Aorta (tissue), 5 donors: ENCODE measurements around the gene SLFN12L. TPM values are rescaled to one million over a fixed set of nuclear protein-coding genes. Genes with fewer than 3 reads are reported as not detected.
A peak's percentile ranks its signal among the peaks of the same experiment; 100 is the strongest.
"Not testable (repeated sequence)": the region's sequence is repeated elsewhere in the genome, so short reads cannot be mapped to it uniquely, and the experiment has no call there.

ENCODE experiments used
- ATAC-seq: fragments of 200-7000 bp; cut with Tn5 transposase; one replicate; pipeline ENCODE4 v1.9.1; 2022; ENCODE audit warnings: moderate library complexity; ENCODE audit not compliant: low FRiP score
- DNase-seq, 2 donors: peaks; one replicate each; pipeline ENCODE4 v3.0.0-alpha.2; 2020
- H3K27ac ChIP-seq, 2 donors: one replicate each; pipeline ENCODE4 v1.5.1; 2013; ENCODE audit warnings: low read length in 2 of 2, mild to moderate bottlenecking in 2 of 2, moderate library complexity in 2 of 2, control low read depth in 1 of 2, inconsistent platforms in 1 of 2, low read depth in 1 of 2
- H3K27me3 ChIP-seq, 2 donors: one replicate each; pipeline ENCODE4 v1.6.1; 2013; ENCODE audit warnings: control low read depth in 1 of 2, low read length in 1 of 2, mild to moderate bottlenecking in 1 of 2, moderate library complexity in 1 of 2; ENCODE audit not compliant: insufficient read depth in 2 of 2, control insufficient read depth in 1 of 2
- H3K36me3 ChIP-seq, 2 donors: one replicate each; pipeline ENCODE4 v1.6.1; 2013; ENCODE audit warnings: control low read depth in 1 of 2, low read length in 1 of 2, mild to moderate bottlenecking in 1 of 2; ENCODE audit not compliant: insufficient read depth in 2 of 2, control insufficient read depth in 1 of 2
- H3K4me1 ChIP-seq, 2 donors: one replicate each; pipeline ENCODE4 v1.6.1; 2013; ENCODE audit warnings: low read length in 2 of 2, control low read depth in 1 of 2, mild to moderate bottlenecking in 1 of 2, moderate library complexity in 1 of 2; ENCODE audit not compliant: insufficient read depth in 2 of 2, control insufficient read depth in 1 of 2
- H3K4me3 ChIP-seq, 2 donors: one replicate each; pipeline ENCODE4 v1.5.1; 2013; ENCODE audit warnings: low read length in 2 of 2, control low read depth in 1 of 2, mild to moderate bottlenecking in 1 of 2
- H3K9me3 ChIP-seq: one replicate; pipeline ENCODE4 v1.6.1; 2013; ENCODE audit warnings: mild to moderate bottlenecking, low read length; ENCODE audit not compliant: control insufficient read depth
- WGBS, 2 donors: extraction: QIAGEN DNeasy Blood & Tissue Kit; methylation state at CpG; one replicate each; pipeline ENCODE4 v1.1.7; 2013; 5-methylcytosine and 5-hydroxymethylcytosine counted together
- intact Hi-C, 2 donors: fragments of 100-400 bp; cut with DNase I; formaldehyde crosslinking; loops; one replicate each; pipeline versions ENCODE4 v1.14.2 to v1.15.0; 2022
- polyA plus RNA-seq, 2 donors: library from polyadenylated mRNA; stranded (reverse); fragments of 200-250 nt; gene quantifications; one replicate each; pipeline ENCODE4 v1.2.3, GENCODE V29; 2013
- total RNA-seq, 2 donors: library from RNA; stranded (reverse); fragmentation: NEBNext Ultra II Directional; extraction: Animal tissue kit (Norgen Biotek cat#: 25700); gene quantifications; one replicate each; pipeline ENCODE4 v1.2.1, GENCODE V29; 2021
- donor health status: healthy with polysubstance abuse.
- donor health status: Bipolar disorder and iron deficiency.
- donor health status: DM: no; HTN: no; CAD: no.
- donor health status: DM: no; HTN: no; CAD: no.
- donor health status: DM: yes; HTN: yes; CAD: no.

The SLFN12L gene
- total and polyA plus RNA-seq, 4 donors: 0.75 to 6.3 (median 3.1) TPM; not detected in 1

DNA sequence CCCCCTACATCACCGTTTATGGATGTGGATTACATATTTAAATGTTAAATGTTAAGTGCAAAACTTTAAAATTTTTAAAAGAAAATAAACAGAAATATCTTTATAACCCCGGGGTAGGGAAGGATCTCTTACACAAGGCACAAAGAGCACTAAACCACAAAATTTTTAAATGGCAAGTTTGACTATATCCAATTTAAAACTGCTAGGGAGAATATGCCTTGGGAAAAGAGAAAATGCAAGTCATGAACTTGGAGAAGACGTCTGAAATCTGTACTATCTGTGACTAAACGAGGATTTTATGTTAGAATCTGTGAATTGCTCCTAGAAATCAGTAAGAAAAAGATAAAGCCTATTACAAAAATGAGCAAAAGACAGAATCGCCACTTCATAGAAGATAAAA, 60.2 kb downstream of the SLFN12L start:
- 67 to 68% methylated on average over 5 of the region's 5 CpGs for WGBS, 2 donors
- peaks cover 0 to 2% of the 10 kb centered on the region in 2 donors for H3K27me3 ChIP-seq
- H3K4me1 ChIP-seq: no peaks in the 10 kb centered on the region
- no peaks in the 10 kb centered on the region for H3K9me3 ChIP-seq
- no peaks in the 10 kb centered on the region for H3K36me3 ChIP-seq
- H3K4me3 ChIP-seq: no peak overlapping the region
- no peak for DNase-seq
- intact Hi-C loops: no loop called here
- H3K27ac ChIP-seq: no peak overlapping the region
- ATAC-seq: no peak

DNA sequence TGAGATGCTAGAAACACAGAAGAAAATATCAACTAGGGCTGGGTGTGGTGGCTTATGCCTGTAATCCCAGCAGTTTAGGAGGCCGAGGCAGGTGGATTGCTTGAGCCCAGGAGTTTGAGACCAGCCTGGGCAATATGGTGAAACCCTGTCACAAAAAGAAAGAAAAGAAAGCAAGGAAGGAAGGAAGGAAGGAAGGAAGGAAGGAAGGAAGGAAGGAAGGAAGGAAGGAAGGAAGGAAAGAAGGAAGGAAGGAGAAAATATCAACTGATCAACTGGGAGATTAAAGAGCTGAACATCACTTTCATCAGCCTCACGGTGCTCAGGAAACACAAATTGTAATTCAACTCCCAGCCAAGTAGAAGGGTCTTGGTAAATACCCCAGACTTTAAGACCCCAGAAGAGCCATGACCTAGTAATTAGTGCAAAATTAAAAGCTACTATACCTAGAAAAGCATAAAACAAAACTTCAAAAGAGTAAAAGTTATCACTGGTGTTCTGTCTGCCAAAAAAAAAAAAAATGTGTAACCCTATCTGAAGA, 61.1 kb downstream of the SLFN12L start:
- intact Hi-C loops: no loop called here
- DNase-seq (no peak), ATAC-seq (no peak)
- no peak overlapping the region for H3K27ac ChIP-seq
- H3K4me3 ChIP-seq: no peak overlapping the region
- peaks cover 0 to 2% of the 10 kb centered on the region in 2 donors for H3K27me3 ChIP-seq
- no peaks in the 10 kb centered on the region for H3K4me1 ChIP-seq
- no peaks in the 10 kb centered on the region for H3K9me3 ChIP-seq
- H3K36me3 ChIP-seq: no peaks in the 10 kb centered on the region
- WGBS, 2 donors: 68 to 75% methylated on average over 2 of the region's 2 CpGs

DNA sequence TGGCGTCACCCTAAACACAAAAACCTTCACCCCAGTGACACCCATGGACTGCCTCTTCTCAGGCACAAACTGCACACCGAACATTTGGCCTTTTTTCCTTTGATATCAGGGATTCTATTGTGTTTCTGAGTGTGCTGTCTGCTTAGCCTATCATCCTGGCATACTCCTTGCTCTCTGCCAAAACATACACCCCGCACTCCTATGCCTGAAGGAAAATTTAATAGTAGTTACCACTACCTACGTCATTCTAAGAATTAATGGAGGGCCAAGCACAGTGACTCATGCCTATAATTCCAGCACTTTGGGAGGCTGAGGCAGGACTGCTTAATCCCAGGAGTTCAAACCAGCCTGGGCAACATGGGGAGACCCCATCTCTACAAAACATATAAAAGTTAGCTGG, 69.0 kb downstream of the SLFN12L start:
- H3K27me3 ChIP-seq: no peaks in the 10 kb centered on the region
- H3K9me3 ChIP-seq: no peaks in the 10 kb centered on the region
- 62 to 63% methylated on average over 4 of the region's 4 CpGs for WGBS, 2 donors
- no peaks in the 10 kb centered on the region for H3K4me1 ChIP-seq
- intact Hi-C loops: no loop called here
- H3K36me3 ChIP-seq: no peaks in the 10 kb centered on the region
- ATAC-seq: no peak
- no peak overlapping the region for H3K4me3 ChIP-seq
- DNase-seq: no peak
- H3K27ac ChIP-seq: no peak overlapping the region

DNA sequence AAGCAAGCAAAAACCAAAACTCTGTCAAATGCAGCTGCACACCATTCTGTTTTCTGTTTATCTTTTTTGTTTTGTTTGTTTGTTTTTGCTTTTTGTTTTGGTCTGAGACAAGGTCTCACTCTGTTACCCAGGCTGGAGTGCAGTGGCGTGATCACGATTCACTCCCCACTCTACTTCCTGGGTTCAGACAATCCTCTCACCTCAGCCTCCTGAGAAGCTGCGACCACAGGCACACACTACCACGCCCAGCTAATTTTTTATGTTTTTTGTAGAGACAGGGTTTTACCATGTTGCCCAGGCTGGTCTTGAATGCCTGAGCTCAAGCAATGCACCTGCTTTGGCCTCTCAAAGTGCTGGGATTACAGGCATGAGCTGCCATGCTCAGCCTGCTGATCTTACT, 69.7 kb downstream of the SLFN12L start:
- no peaks in the 10 kb centered on the region for H3K9me3 ChIP-seq
- H3K27me3 ChIP-seq: no peaks in the 10 kb centered on the region
- H3K27ac ChIP-seq: no peak overlapping the region
- ATAC-seq (no peak), DNase-seq (no peak)
- 84 to 86% methylated on average over 4 of the region's 4 CpGs for WGBS, 2 donors
- H3K4me1 ChIP-seq: no peaks in the 10 kb centered on the region
- no peak overlapping the region for H3K4me3 ChIP-seq
- intact Hi-C loops: no loop called here
- no peaks in the 10 kb centered on the region for H3K36me3 ChIP-seq

DNA sequence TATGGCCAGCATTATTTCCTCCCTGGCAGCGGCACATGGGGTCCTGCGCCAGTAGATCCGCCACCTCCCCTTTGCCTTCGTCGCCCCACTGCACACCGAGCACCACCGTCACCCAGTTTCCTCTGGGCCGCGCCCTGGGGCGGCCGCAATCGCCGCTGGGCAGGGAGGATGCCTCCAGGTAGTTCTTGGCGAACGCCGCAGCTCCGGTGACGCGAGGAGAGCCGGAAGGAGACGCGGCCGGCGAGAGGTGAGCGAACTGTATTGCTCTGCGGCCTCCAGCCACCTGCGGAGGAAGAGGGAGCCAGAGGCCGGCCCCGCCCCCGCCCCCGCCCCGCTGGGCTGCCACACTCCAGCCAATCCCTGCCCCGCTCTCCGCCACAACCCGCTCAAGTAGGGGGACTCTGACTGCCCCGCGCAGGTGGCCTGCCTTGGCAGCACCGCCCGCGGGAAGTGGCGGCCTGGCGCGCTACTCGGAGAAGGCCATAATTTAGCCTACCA, 77.1 kb downstream of the SLFN12L start:
- H3K9me3 ChIP-seq: no peaks in the 10 kb centered on the region
- ATAC-seq: peak; percentile 29
- H3K27me3 ChIP-seq: peaks cover 0 to 2% of the 10 kb centered on the region in 2 donors
- H3K4me1 ChIP-seq: no peaks in the 10 kb centered on the region
- intact Hi-C loops: no loop called here
- no peaks in the 10 kb centered on the region for H3K36me3 ChIP-seq
- H3K27ac ChIP-seq: no peak overlapping the region
- 9 to 10% methylated on average over 42 to 44 of the region's 44 CpGs for WGBS, 2 donors
- peak; percentile 49 to 77 for DNase-seq
- no peak overlapping the region for H3K4me3 ChIP-seq

DNA sequence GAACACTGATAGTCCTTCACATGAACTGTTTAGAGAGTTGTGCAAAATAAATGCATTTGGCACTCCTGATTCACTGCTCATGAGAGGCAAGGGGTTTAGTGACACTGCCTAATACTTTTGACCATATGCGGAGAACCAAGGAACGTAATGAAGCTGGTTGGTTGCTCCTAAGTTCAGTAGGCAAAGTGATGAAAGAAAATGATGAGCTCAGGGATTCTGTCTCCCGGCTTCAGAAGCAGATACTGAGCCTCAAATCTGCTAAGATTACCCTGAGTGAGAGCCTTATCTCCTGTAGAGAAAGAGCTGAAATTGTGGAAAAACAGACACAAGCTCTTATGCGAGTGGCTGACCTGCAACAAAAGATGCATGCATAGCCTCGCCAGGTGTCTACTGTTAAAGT, 83.4 kb downstream of the SLFN12L start:
- H3K27ac ChIP-seq, intact Hi-C loops, ATAC-seq, H3K4me3 ChIP-seq, H3K9me3 ChIP-seq, H3K4me1 ChIP-seq, H3K36me3 ChIP-seq, DNase-seq, H3K27me3 ChIP-seq: not testable (repeated sequence)
- WGBS, 2 donors: 89 to 90% methylated on average over 5 of the region's 5 CpGs

DNA sequence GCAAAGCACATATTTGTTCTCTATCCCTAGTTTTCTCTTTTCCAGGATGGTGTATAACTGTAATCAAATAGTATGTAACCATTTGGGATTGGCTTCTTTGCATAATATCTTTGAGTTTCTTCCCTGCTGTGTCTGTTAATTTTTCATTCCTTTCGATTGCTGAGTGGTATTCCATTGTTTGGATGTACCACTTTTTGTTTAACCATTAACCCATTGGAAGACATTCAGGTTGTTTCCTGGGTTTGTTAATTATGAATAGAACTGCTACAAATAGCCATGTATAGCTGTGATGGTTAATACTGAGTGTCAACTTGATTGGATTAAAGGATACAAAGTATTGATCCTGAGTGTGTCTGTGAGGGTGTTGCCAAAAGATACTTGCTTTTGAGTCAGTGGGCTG, 84.3 kb downstream of the SLFN12L start:
- no peak overlapping the region for H3K4me3 ChIP-seq
- no peak overlapping the region for H3K27ac ChIP-seq
- ATAC-seq (no peak), DNase-seq (no peak)
- no peaks in the 10 kb centered on the region for H3K36me3 ChIP-seq
- H3K4me1 ChIP-seq: no peaks in the 10 kb centered on the region
- peaks cover 0 to 1% of the 10 kb centered on the region in 2 donors for H3K27me3 ChIP-seq
- intact Hi-C loops: no loop called here
- 64 to 67% methylated on average over 1 of the region's 1 CpG for WGBS, 2 donors
- H3K9me3 ChIP-seq: no peaks in the 10 kb centered on the region

DNA sequence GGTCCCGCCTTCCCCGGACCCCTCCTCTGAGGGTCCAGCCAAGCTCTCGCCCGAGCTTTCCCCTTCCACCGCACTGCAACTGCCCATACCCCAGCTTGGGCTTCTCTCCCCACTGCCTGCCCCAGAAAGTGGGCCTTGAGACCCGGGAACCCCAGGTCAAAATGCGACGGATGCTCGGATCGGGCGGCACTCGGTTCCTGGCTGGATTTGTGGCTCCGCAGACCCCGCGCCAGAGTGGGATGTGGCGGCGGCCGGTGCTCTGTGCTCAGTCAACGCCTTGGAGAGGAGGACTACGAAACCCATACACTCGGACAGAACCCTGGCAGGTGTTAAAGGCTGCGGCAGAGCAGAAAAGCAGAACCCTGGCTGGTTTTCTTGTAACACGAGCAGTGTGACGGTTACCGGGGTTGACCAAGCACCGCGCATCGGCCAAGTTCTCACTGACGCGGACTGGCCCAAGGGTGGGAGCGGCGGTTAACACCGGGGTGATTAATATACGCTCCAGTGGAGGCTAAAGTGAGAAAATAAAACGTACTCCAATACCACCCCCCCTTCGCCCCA, 88.0 kb downstream of the SLFN12L start:
- no peaks in the 10 kb centered on the region for H3K4me1 ChIP-seq
- DNase-seq (peak; percentile 63 to 81), ATAC-seq (peak; percentile 62)
- 5 to 9% methylated on average over 36 of the region's 36 CpGs for WGBS, 2 donors
- intact Hi-C loops: no loop called here
- no peaks in the 10 kb centered on the region for H3K9me3 ChIP-seq
- no peaks in the 10 kb centered on the region for H3K27me3 ChIP-seq
- H3K36me3 ChIP-seq: no peaks in the 10 kb centered on the region
- H3K27ac ChIP-seq: no peak overlapping the region
- peak overlapping the region; percentile 18 to 27 for H3K4me3 ChIP-seq

DNA sequence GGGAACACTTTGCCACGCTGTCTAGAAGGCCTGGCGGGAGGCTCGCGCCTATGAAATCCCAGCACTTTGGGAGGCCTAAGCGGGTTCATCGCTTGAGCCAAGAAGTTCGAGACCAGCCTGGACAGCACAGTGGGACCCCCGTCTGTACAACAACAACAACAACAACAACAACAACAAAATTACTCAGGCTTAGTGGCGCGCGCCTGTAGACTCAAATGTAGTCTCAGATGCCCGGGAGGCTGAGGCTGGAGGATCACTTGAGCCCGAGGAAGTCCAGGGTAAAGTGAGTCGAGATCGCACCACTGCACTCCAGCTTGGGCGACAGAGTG, 88.6 kb downstream of the SLFN12L start:
- 12% methylated on average over 16 of the region's 16 CpGs for WGBS, 2 donors
- intact Hi-C loops: no loop called here
- H3K9me3 ChIP-seq: no peaks in the 10 kb centered on the region
- ATAC-seq: no peak
- no peak for DNase-seq
- H3K27me3 ChIP-seq: no peaks in the 10 kb centered on the region
- H3K4me1 ChIP-seq: no peaks in the 10 kb centered on the region
- peak overlapping the region in 1 of 2 donors; percentile 57 for H3K4me3 ChIP-seq
- no peak overlapping the region for H3K27ac ChIP-seq
- H3K36me3 ChIP-seq: no peaks in the 10 kb centered on the region
